Measurements from ENCODE around the gene SELENBP1.

DNA sequence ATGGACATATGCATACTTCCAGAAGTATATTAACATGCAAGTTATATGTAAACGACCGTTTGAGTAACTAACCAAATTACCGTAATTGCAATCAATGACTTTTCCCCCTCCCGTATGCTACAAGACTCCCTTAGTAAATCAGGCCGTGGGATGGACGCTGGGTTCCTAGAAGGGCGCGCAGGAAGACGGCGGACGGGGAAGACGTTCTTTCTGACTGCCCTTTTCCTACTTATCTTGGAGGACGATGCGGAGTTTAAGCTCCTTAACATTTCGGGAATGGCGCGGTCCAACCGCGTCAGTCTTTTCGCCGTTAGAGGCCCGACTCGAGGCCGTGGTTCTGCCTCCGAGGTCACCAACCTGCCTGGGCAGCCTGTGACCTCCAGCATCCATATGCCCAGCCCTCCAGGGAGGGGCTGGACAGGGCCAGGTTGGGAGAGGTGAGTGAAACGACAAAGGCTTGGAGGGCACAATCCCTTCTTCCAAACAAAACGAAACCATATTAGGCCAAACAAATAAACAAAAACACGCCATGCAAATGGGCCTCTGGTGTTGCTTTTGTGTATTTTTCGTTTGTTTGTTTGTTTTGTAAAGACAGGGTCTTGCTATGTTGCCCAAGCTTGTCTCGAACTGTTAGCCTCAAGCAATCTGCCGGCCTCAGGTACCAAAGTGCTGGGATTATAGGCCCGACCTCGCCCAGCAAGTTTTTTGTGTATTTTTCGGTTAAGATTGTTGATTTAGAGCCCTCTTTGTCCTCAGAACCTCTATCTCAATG is 44.4 kb downstream of the SELENBP1 start:
- TF ChIP-seq, protein P1, sequence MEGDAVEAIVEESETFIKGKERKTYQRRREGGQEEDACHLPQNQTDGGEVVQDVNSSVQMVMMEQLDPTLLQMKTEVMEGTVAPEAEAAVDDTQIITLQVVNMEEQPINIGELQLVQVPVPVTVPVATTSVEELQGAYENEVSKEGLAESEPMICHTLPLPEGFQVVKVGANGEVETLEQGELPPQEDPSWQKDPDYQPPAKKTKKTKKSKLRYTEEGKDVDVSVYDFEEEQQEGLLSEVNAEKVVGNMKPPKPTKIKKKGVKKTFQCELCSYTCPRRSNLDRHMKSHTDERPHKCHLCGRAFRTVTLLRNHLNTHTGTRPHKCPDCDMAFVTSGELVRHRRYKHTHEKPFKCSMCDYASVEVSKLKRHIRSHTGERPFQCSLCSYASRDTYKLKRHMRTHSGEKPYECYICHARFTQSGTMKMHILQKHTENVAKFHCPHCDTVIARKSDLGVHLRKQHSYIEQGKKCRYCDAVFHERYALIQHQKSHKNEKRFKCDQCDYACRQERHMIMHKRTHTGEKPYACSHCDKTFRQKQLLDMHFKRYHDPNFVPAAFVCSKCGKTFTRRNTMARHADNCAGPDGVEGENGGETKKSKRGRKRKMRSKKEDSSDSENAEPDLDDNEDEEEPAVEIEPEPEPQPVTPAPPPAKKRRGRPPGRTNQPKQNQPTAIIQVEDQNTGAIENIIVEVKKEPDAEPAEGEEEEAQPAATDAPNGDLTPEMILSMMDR (IDR thresholded peaks at IDR 0.05): no peak
- no peak for TF ChIP-seq POLR2A (IDR thresholded peaks at IDR 0.05)

All from Peyer's patch (tissue), 4 donors.